Activated naive CD4-positive, alpha-beta T cell treated with anti-CD3 and anti-CD28 coated beads, Interleukin-2, amount 50 U/mL, for 72 hours (primary cell): ENCODE data around the gene VWA3A. TPM values are rescaled to one million over a fixed set of nuclear protein-coding genes. Genes with fewer than 3 reads are reported as not detected.
A peak's percentile ranks its signal among the peaks of the same experiment; 100 is the strongest.
"Not testable (repeated sequence)": the region's sequence is repeated elsewhere in the genome, so short reads cannot be mapped to it uniquely, and the experiment has no call there.

ENCODE experiments used
- ATAC-seq, 2 donors: fragments of 150-1000 bp; cut with Tn5 transposase; 2 replicates each; pipeline ENCODE4 v1.10.0; 2021; ENCODE audit warnings: mild to moderate bottlenecking in 2 of 2, moderate library complexity in 2 of 2
- DNase-seq, 2 donors: peaks; one replicate each; pipeline ENCODE4 v3.0.0; 2021 to 2022; ENCODE audit warnings: low spot score in 2 of 2
- H3K27ac Mint-ChIP-seq, 2 donors: one replicate each; pipeline ENCODE4 v1.8.0; 2022; ENCODE audit warnings: mild to moderate bottlenecking in 2 of 2, mixed read lengths in 2 of 2
- H3K36me3 Mint-ChIP-seq, 2 donors: one replicate each; pipeline ENCODE4 v1.8.0; 2022; ENCODE audit warnings: mixed read lengths in 2 of 2
- H3K9me3 Mint-ChIP-seq, 2 donors: one replicate each; pipeline ENCODE4 v1.8.0; 2022; ENCODE audit warnings: mixed read lengths in 2 of 2
- total RNA-seq, 2 donors: library from RNA; stranded (reverse); gene quantifications; one replicate each; pipeline ENCODE4 v1.2.3, GENCODE V29; 2022

VWA3A gene
- total RNA-seq, 2 donors from 2014 or later, result 0.11 to 0.23 TPM

DNA sequence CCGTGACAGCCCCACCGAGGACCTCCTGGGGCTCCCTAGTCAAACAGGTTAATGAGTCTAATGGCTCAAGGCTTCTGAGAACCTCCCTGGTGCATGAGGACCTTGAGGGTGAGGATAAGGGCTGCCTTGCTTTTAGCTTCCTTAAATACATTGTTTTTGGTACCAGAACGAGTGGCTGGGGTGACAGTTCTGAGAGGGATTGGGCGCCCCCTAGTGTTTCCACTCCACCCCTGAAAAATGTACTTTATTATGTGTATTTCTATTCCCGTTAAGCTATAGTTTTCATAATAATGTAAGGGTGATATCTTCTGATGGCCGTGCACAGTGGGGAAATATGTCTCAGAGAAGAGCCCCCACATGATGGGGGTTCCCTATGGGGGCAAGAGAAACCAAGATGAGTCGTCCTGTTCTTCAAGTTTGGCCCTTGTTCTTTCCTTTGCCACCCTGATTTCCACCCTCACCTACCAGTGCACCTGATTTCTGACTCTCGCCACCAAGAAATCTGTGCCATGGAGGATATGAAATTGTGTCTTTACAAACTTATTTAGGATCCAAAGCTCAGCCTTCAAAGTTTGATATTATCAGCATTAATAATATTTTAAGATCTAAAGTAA is 14.5 kb upstream of the VWA3A start:
- no peaks in the 10 kb centered on the region for H3K9me3 Mint-ChIP-seq
- H3K36me3 Mint-ChIP-seq, result no peaks in the 10 kb centered on the region
- no peak overlapping the region for H3K27ac Mint-ChIP-seq
- ATAC-seq (peak; percentile 62 to 65), DNase-seq (peak; percentile 58 to 78)

GRCh38 chr16:22078656-22079055 is 13.7 kb upstream of the VWA3A start:
- ATAC-seq, result no peak
- H3K27ac Mint-ChIP-seq, result no peak overlapping the region
- no peaks in the 10 kb centered on the region for H3K9me3 Mint-ChIP-seq
- DNase-seq, result no peak
- H3K36me3 Mint-ChIP-seq, result no peaks in the 10 kb centered on the region

DNA sequence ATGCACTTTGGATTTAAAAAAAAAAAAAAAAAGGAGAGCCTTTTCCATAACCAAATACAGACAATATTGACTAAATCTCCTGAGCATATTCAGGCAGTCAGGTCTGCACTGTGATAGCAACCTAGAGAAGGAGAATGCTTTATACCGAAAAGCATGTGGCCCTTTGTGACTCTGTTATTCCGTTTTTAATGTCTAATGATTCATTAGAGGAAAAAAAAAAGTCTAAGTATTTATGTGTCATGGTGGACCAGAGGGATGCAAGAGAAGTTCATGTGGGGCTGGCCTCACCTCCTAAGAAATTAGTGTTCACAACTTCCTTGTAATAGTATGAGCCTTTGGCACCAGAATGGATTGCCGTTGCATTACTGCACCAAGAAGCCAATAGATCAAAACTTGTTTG is 11.3 kb upstream of the VWA3A start:
- no peak for DNase-seq
- ATAC-seq, result peak in 1 of 2 donors; percentile 58
- Mint-ChIP-seq H3K27ac (no peak overlapping the region), H3K9me3 (no peaks in the 10 kb centered on the region), H3K36me3 (no peaks in the 10 kb centered on the region)

- H3K36me3 Mint-ChIP-seq, result no peaks in the 10 kb centered on the region
- H3K9me3 Mint-ChIP-seq, result peaks cover 0 to 3% of the 10 kb centered on the region in 2 donors
- H3K27ac Mint-ChIP-seq, result no peak overlapping the region
- DNase-seq (no peak), ATAC-seq (no peak)
These were observed 5.9 kb upstream of the VWA3A start for GRCh38 chr16:22086440-22086839.

GRCh38 chr16:22088642-22089041 is 3.7 kb upstream of the VWA3A start:
- peaks cover 0 to 3% of the 10 kb centered on the region in 2 donors for H3K9me3 Mint-ChIP-seq

GRCh38 chr16:22089910-22090309 is 2.4 kb upstream of the VWA3A start:
- no peak for DNase-seq
- Mint-ChIP-seq H3K36me3 (no peaks in the 10 kb centered on the region), H3K9me3 (peaks cover 0 to 3% of the 10 kb centered on the region in 2 donors), H3K27ac (no peak overlapping the region)
- no peak for ATAC-seq

More at GRCh38 chr16:22088642-22089041, 3.7 kb upstream of the VWA3A start:
- ATAC-seq, result no peak
- DNase-seq, result no peak
- Mint-ChIP-seq H3K36me3 (no peaks in the 10 kb centered on the region), H3K27ac (no peak overlapping the region)

GRCh38 chr16:22091721-22092120 is 620 bp upstream of the VWA3A start:
- Mint-ChIP-seq H3K27ac (no peak overlapping the region), H3K9me3 (peaks cover 0 to 3% of the 10 kb centered on the region in 2 donors), H3K36me3 (no peaks in the 10 kb centered on the region)
- ATAC-seq (no peak), DNase-seq (no peak)

- ATAC-seq (no peak), DNase-seq (no peak)
- no peaks in the 10 kb centered on the region for H3K36me3 Mint-ChIP-seq
- H3K9me3 Mint-ChIP-seq, result peaks cover 0 to 3% of the 10 kb centered on the region in 2 donors
- H3K27ac Mint-ChIP-seq, result no peak overlapping the region
These were observed 990 bp downstream of the VWA3A start for GRCh38 chr16:22093331-22093730.

DNA sequence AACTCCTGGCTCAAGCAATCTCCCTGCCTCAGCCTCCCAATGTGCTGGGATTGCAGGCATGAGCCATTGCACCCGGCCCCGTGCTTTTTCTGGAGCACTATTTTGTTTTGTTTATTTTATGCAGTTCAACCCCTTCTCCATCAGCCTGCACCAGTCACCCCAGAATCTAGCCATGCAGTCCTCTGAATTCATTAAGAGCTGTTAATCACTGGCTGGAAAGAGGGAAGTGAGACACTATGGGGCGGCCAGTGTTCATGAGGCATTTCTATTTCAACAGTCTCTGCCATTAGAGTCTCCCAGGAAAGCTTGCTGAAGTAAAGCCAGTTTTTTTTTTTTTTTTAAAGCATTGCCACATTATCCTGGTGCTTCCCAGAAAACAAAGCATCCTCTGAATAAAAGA is 1.7 kb downstream of the VWA3A start:
- no peaks in the 10 kb centered on the region for H3K36me3 Mint-ChIP-seq
- no peak for ATAC-seq
- DNase-seq, result no peak
- no peak overlapping the region for H3K27ac Mint-ChIP-seq
- peaks cover 0 to 3% of the 10 kb centered on the region in 2 donors for H3K9me3 Mint-ChIP-seq

- Mint-ChIP-seq H3K27ac (no peak overlapping the region), H3K36me3 (no peaks in the 10 kb centered on the region), H3K9me3 (no peaks in the 10 kb centered on the region)
- ATAC-seq, result peak; percentile 70 to 85
- DNase-seq, result peak in 1 of 2 donors; percentile 14
These were observed 6.3 kb downstream of the VWA3A start for GRCh38 chr16:22098405-22099255.

GRCh38 chr16:22099256-22099975 is 7.1 kb downstream of the VWA3A start:
- H3K9me3 Mint-ChIP-seq, result no peaks in the 10 kb centered on the region
- no peak for ATAC-seq
- H3K36me3 Mint-ChIP-seq, result no peaks in the 10 kb centered on the region
- no peak for DNase-seq
- no peak overlapping the region for H3K27ac Mint-ChIP-seq

- Mint-ChIP-seq H3K9me3 (no peaks in the 10 kb centered on the region), H3K36me3 (no peaks in the 10 kb centered on the region), H3K27ac (no peak overlapping the region)
- no peak for ATAC-seq
- DNase-seq, result no peak
These were observed 11.1 kb downstream of the VWA3A start for GRCh38 chr16:22103441-22103840.

- no peak overlapping the region for H3K27ac Mint-ChIP-seq
- no peak for ATAC-seq
- no peaks in the 10 kb centered on the region for H3K9me3 Mint-ChIP-seq
These were observed 17.0 kb downstream of the VWA3A start for GRCh38 chr16:22109258-22109898.

GRCh38 chr16:22111629-22112028 is 19.3 kb downstream of the VWA3A start:
- H3K9me3 Mint-ChIP-seq, H3K27ac Mint-ChIP-seq, H3K36me3 Mint-ChIP-seq, ATAC-seq, DNase-seq: not testable (repeated sequence)

More at GRCh38 chr16:22109258-22109898, 17.0 kb downstream of the VWA3A start:
- H3K36me3 Mint-ChIP-seq, result no peaks in the 10 kb centered on the region
- DNase-seq, result no peak

GRCh38 chr16:22116095-22116700 is 23.9 kb downstream of the VWA3A start:
- no peak for ATAC-seq
- Mint-ChIP-seq H3K9me3 (no peaks in the 10 kb centered on the region), H3K27ac (no peak overlapping the region), H3K36me3 (no peaks in the 10 kb centered on the region)
- DNase-seq, result no peak

- H3K36me3 Mint-ChIP-seq, result no peaks in the 10 kb centered on the region
- no peaks in the 10 kb centered on the region for H3K9me3 Mint-ChIP-seq
- ATAC-seq (no peak), DNase-seq (no peak)
- no peak overlapping the region for H3K27ac Mint-ChIP-seq
These were observed 25.3 kb downstream of the VWA3A start for GRCh38 chr16:22117609-22118008.
